ENCODE data around the gene BCAS3.

DNA sequence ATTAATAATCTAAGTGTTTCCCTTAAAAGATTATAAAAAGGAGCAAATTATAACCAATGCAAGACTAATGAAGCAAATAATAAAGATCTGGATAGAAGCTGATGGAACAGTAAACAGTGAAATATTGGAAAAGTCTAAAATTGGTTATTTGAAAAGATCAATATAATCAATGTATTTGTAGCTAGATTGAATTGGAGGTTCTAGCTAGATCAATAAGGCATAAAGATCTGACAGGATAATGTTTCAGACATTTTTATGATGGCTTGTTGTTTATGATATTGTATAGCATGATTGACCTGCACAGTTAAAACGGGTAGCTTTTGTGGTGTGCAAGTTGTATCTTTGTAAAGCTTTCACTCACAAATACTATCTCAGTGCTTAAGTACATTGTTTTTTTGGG, 245.3 kb downstream of the BCAS3 start:
- TF ChIP-seq EZH2 (IDR thresholded peaks at IDR 0.05; ENCODE audit: insufficient read depth, low read length), result no peak
- TF ChIP-seq, protein P1, sequence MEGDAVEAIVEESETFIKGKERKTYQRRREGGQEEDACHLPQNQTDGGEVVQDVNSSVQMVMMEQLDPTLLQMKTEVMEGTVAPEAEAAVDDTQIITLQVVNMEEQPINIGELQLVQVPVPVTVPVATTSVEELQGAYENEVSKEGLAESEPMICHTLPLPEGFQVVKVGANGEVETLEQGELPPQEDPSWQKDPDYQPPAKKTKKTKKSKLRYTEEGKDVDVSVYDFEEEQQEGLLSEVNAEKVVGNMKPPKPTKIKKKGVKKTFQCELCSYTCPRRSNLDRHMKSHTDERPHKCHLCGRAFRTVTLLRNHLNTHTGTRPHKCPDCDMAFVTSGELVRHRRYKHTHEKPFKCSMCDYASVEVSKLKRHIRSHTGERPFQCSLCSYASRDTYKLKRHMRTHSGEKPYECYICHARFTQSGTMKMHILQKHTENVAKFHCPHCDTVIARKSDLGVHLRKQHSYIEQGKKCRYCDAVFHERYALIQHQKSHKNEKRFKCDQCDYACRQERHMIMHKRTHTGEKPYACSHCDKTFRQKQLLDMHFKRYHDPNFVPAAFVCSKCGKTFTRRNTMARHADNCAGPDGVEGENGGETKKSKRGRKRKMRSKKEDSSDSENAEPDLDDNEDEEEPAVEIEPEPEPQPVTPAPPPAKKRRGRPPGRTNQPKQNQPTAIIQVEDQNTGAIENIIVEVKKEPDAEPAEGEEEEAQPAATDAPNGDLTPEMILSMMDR (IDR thresholded peaks at IDR 0.05; ENCODE audit: insufficient read depth, low read depth, low read length), result no peak
